HepG2 (cell line): Measurements from ENCODE around the gene SRP9. TPM values are rescaled to one million over a fixed set of nuclear protein-coding genes. Genes with fewer than 3 reads are reported as not detected.

Experiments used
- ARNTL ChIP-seq: sonication (generic); formaldehyde crosslinking; IDR thresholded peaks from 2 replicates; pipeline ENCODE4 v1.4.0; 2020; ENCODE audit warnings: mild to moderate bottlenecking, missing genetic modification reagents
- ELF3 ChIP-seq: IDR thresholded peaks from 2 replicates; pipeline ENCODE4 v1.6.1; 2016; ENCODE audit warnings: missing genetic modification reagents, missing compliant biosample characterization
- GFI1 ChIP-seq: sonication (generic); formaldehyde crosslinking; IDR thresholded peaks from 2 replicates; pipeline ENCODE4 v1.5.0; 2020; ENCODE audit warnings: missing genetic modification reagents, mild to moderate bottlenecking, borderline replicate concordance
- KDM2A ChIP-seq: sonication (generic); formaldehyde crosslinking; IDR thresholded peaks from 2 replicates; pipeline ENCODE4 v1.4.0; 2020; ENCODE audit warnings: low read depth, missing genetic modification reagents, borderline replicate concordance
- KDM4B ChIP-seq: sonication (generic); formaldehyde crosslinking; IDR thresholded peaks from 2 replicates; pipeline ENCODE4 v1.4.0; 2020; ENCODE audit warnings: missing genetic modification reagents
- MBD4 ChIP-seq: IDR thresholded peaks from 2 replicates; pipeline ENCODE4 v1.6.1; 2012; ENCODE audit warnings: low read length, inconsistent platforms, borderline replicate concordance
- MED13 ChIP-seq: sonication (generic); formaldehyde crosslinking; IDR thresholded peaks from 2 replicates; pipeline ENCODE4 v1.5.0; 2020; ENCODE audit warnings: missing genetic modification reagents
- MEIS2 ChIP-seq: sonication (generic); formaldehyde crosslinking; IDR thresholded peaks from 2 replicates; pipeline ENCODE4 v1.9.0; 2021; ENCODE audit warnings: mild to moderate bottlenecking, missing genetic modification reagents
- MIER2 ChIP-seq: IDR thresholded peaks from 2 replicates; pipeline ENCODE4 v1.6.1; 2016; ENCODE audit warnings: missing biosample characterization, missing genetic modification reagents
- NCOA1 ChIP-seq: sonication (generic); formaldehyde crosslinking; IDR thresholded peaks from 2 replicates; pipeline ENCODE4 v1.9.0; 2021; ENCODE audit warnings: missing genetic modification reagents
- NFE2 ChIP-seq: sonication (generic); formaldehyde crosslinking; IDR thresholded peaks from 2 replicates; pipeline ENCODE4 v1.4.0; 2020; ENCODE audit warnings: missing genetic modification reagents
- NR2F6 ChIP-seq, 2 experiments: IDR thresholded peaks; 2 replicates each; pipeline ENCODE4 v1.6.1; 2016; ENCODE audit warnings: antibody characterized with exemption in 1 of 2, mild to moderate bottlenecking in 1 of 2
- PITX1 ChIP-seq: sonication (generic); formaldehyde crosslinking; IDR thresholded peaks from 2 replicates; pipeline ENCODE4 v1.5.1; 2020; ENCODE audit warnings: mild to moderate bottlenecking, missing genetic modification reagents
- SALL1 ChIP-seq: sonication (generic); formaldehyde crosslinking; IDR thresholded peaks from 2 replicates; pipeline ENCODE4 v1.8.0; 2022; ENCODE audit warnings: mild to moderate bottlenecking, missing genetic modification reagents
- ZFY ChIP-seq: sonication (generic); formaldehyde crosslinking; IDR thresholded peaks from 2 replicates; pipeline ENCODE4 v1.4.0; 2020; ENCODE audit warnings: missing genetic modification reagents
- ZKSCAN5 ChIP-seq: sonication (generic); formaldehyde crosslinking; IDR thresholded peaks from 2 replicates; pipeline ENCODE4 v1.5.1; 2020; ENCODE audit warnings: mild to moderate bottlenecking, missing genetic modification reagents
- ZNF101 ChIP-seq: sonication (generic); formaldehyde crosslinking; IDR thresholded peaks from 2 replicates; pipeline ENCODE4 v1.4.0; 2020; ENCODE audit warnings: mild to moderate bottlenecking, low read depth, missing genetic modification reagents, borderline replicate concordance
- ZNF180 ChIP-seq: sonication (generic); formaldehyde crosslinking; IDR thresholded peaks from 2 replicates; pipeline ENCODE4 v1.4.0; 2020; ENCODE audit warnings: low read depth, missing genetic modification reagents, borderline replicate concordance
- ZNF7 ChIP-seq: IDR thresholded peaks from 2 replicates; pipeline ENCODE4 v1.6.1; 2016; ENCODE audit warnings: missing biosample characterization, missing genetic modification reagents
- ZNF768 ChIP-seq: sonication (generic); formaldehyde crosslinking; IDR thresholded peaks from 2 replicates; pipeline ENCODE4 v1.4.0; 2020; ENCODE audit warnings: missing genetic modification reagents
- ZSCAN21 ChIP-seq: sonication (generic); formaldehyde crosslinking; IDR thresholded peaks from 2 replicates; pipeline ENCODE4 v1.8.0; 2022; ENCODE audit warnings: mild to moderate bottlenecking, missing genetic modification reagents, moderate library complexity, borderline replicate concordance
- polyA plus RNA-seq, 8 experiments: library from polyadenylated mRNA; depleted of rRNA in 3 of 8; stranded (reverse) in 7 of 8; unstranded in 1 of 8; fragments of >200 nt; fragmentation: Illumina TruSeq in 4 of 8; extraction: Trizol in 4 of 8; gene quantifications; 2 replicates each; pipeline versions ENCODE4 v1.2.1 to v1.2.3, GENCODE V29; 2011 to 2016; ENCODE audit warnings: low read depth in 4 of 8, missing spikeins in 1 of 8, mixed read lengths in 1 of 8; ENCODE audit not compliant: insufficient read depth in 1 of 8
- total RNA-seq, 5 experiments: library from RNA; depleted of rRNA; stranded (reverse); fragments of >200 nt; fragmentation: Illumina TruSeq; extraction: Trizol; gene quantifications; 2 replicates each; pipeline ENCODE4 v1.2.3, GENCODE V29; 2016; ENCODE audit warnings: low read depth in 1 of 5
- TF ChIP-seq, protein P1 (sequence below): sonication (generic); formaldehyde crosslinking; IDR thresholded peaks from 2 replicates; pipeline ENCODE4 v1.8.1; 2023; ENCODE audit warnings: mild to moderate bottlenecking, moderate library complexity, missing genetic modification reagents
- TF ChIP-seq, protein P2 (sequence below), 2 experiments: sonication (generic) in 1 of 2; formaldehyde crosslinking in 1 of 2; IDR thresholded peaks; 2 replicates each; pipeline versions ENCODE4 v1.6.1 to v1.9.0; 2014 to 2022; ENCODE audit warnings: antibody characterized with exemption in 1 of 2, borderline replicate concordance in 1 of 2, inconsistent platforms in 1 of 2, low read depth in 1 of 2, missing genetic modification reagents in 1 of 2
- TF ChIP-seq, protein P3 (sequence below): sonication (generic); formaldehyde crosslinking; IDR thresholded peaks from 2 replicates; pipeline ENCODE4 v1.8.1; 2023; ENCODE audit warnings: mild to moderate bottlenecking, missing genetic modification reagents

The SRP9 gene
- total and polyA plus RNA-seq, 2 of the 13 experiments (the other 11 are each of a cell fraction or from before 2014, with no cell fraction given): 251 to 307 TPM

DNA sequence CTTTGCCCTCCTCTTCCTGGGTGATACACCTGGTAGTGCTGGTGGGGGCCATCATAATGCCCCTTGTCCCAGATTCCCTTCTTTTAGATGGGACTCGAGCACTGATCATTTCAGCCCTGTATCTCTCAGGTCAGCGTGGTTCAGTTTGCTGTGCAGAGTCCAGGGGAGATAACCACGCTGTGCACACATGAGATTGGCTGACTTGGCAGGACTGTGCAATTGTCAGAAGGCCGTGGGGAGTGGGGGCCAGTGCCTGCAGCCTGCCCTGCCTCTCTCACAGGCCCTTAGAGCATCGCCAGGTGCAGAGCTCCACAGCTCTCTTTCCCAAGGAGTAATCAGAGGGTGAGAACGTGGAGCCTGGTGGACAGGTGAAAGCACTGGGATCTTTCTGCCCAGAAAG is 47.5 kb downstream of the SRP9 start (continued):
- no peak for TF ChIP-seq MBD4
- peak; percentile 32; the same call in 1 of the 2 replicates for TF ChIP-seq MEIS2 (CRISPR knock-in tag)
- TF ChIP-seq MIER2: 0 out of 2 replicates have a peak, but pooled peaks have one; percentile 37
- peak; percentile 59 for TF ChIP-seq ARNTL (CRISPR knock-in tag)
- TF ChIP-seq, protein P1, sequence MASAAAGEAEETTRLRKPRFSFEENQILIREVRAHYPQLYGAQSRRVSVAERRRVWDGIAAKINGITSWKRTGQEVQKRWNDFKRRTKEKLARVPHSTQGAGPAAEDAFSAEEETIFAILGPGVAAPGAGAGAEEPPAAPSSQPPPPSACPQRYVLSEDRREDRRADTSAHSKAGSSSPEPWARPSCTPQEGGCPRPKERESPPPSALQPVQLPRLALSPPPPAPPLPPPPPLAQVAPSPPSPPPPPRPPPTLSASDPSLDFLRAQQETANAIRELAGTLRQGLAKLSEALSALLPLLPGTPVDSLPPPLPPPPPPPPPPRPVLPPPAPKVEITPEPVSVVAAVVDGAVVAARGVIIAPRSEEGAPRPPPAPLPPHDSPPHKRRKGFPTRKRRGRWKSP (CRISPR knock-in tag): no peak
- TF ChIP-seq NCOA1 (CRISPR knock-in tag): peak; percentile 90
- peak; percentile 41; the same call in 1 of the 2 replicates for TF ChIP-seq KDM4B (CRISPR knock-in tag)
- TF ChIP-seq SALL1 (CRISPR knock-in tag): peak; percentile 87
- TF ChIP-seq ZNF101 (CRISPR knock-in tag): no peak
- TF ChIP-seq GFI1: peak; percentile 32; the same call in 1 of the 2 replicates
- TF ChIP-seq, protein P2, sequence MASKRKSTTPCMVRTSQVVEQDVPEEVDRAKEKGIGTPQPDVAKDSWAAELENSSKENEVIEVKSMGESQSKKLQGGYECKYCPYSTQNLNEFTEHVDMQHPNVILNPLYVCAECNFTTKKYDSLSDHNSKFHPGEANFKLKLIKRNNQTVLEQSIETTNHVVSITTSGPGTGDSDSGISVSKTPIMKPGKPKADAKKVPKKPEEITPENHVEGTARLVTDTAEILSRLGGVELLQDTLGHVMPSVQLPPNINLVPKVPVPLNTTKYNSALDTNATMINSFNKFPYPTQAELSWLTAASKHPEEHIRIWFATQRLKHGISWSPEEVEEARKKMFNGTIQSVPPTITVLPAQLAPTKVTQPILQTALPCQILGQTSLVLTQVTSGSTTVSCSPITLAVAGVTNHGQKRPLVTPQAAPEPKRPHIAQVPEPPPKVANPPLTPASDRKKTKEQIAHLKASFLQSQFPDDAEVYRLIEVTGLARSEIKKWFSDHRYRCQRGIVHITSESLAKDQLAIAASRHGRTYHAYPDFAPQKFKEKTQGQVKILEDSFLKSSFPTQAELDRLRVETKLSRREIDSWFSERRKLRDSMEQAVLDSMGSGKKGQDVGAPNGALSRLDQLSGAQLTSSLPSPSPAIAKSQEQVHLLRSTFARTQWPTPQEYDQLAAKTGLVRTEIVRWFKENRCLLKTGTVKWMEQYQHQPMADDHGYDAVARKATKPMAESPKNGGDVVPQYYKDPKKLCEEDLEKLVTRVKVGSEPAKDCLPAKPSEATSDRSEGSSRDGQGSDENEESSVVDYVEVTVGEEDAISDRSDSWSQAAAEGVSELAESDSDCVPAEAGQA (IDR thresholded peaks at IDR 0.05; ENCODE audit: low read depth): no peak
- TF ChIP-seq, protein P2 (CRISPR knock-in tag; IDR thresholded peaks at IDR 0.05; ENCODE audit: borderline replicate concordance): no peak
- TF ChIP-seq ELF3: 0 out of 2 replicates have a peak, but pooled peaks have one; percentile 27
- TF ChIP-seq ZNF180 (CRISPR knock-in tag): no peak
- TF ChIP-seq NR2F6 (IDR thresholded peaks at IDR 0.05): peak; percentile 57; the same call in 1 of the 2 replicates
- TF ChIP-seq NR2F6 (CRISPR knock-in tag; IDR thresholded peaks at IDR 0.05): peak; percentile 78
- peak; percentile 98 for TF ChIP-seq ZNF768 (CRISPR knock-in tag)
- peak; percentile 56; the same call in 1 of the 2 replicates for TF ChIP-seq KDM2A
- TF ChIP-seq NFE2: no peak
- 0 out of 2 replicates have a peak, but pooled peaks have one; percentile 69 for TF ChIP-seq ZSCAN21 (CRISPR knock-in tag)
- TF ChIP-seq, protein P3, sequence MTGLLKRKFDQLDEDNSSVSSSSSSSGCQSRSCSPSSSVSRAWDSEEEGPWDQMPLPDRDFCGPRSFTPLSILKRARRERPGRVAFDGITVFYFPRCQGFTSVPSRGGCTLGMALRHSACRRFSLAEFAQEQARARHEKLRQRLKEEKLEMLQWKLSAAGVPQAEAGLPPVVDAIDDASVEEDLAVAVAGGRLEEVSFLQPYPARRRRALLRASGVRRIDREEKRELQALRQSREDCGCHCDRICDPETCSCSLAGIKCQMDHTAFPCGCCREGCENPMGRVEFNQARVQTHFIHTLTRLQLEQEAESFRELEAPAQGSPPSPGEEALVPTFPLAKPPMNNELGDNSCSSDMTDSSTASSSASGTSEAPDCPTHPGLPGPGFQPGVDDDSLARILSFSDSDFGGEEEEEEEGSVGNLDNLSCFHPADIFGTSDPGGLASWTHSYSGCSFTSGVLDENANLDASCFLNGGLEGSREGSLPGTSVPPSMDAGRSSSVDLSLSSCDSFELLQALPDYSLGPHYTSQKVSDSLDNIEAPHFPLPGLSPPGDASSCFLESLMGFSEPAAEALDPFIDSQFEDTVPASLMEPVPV (CRISPR knock-in tag): no peak
- TF ChIP-seq ZFY (CRISPR knock-in tag): peak; percentile 77
- TF ChIP-seq MED13: no peak
- no peak for TF ChIP-seq ZKSCAN5 (CRISPR knock-in tag)
- TF ChIP-seq PITX1 (CRISPR knock-in tag): peak; percentile 31; the same call in 1 of the 2 replicates
- TF ChIP-seq ZNF7 (CRISPR knock-in tag): peak; percentile 56
